Measurements from ENCODE around the gene PAM. TPM values are rescaled to one million over a fixed set of nuclear protein-coding genes. Genes with fewer than 3 reads are reported as not detected.
A peak's percentile ranks its signal among the peaks of the same experiment; 100 is the strongest.

PAM gene
- 104 TPM for polyA plus RNA-seq (ENCODE audit: insufficient read length)

GRCh38 chr5:102754767-102755431 is at the start of gene PAM:
Gene PAM, plus strand, starts transcription at chr5:102755305. Its CDS starts 110,891 bp downstream, at chr5:102866196.
- peak; percentile 76 for DNase-seq

- no peak for DNase-seq
Observed at GRCh38 chr5:102711525-102712385, 43.4 kb upstream of the PAM start.

- DNase-seq, result no peak
Observed at GRCh38 chr5:102713278-102713677, 41.8 kb upstream of the PAM start.

GRCh38 chr5:102713682-102714231 is 41.3 kb upstream of the PAM start:
- no peak for DNase-seq

GRCh38 chr5:102715082-102715807 is 39.9 kb upstream of the PAM start:
- no peak for DNase-seq

GRCh38 chr5:102716017-102716416 is 39.1 kb upstream of the PAM start:
- no peak for DNase-seq

GRCh38 chr5:102718819-102719218 is 36.3 kb upstream of the PAM start:
- DNase-seq, result no peak

GRCh38 chr5:102719886-102720285 is 35.2 kb upstream of the PAM start:
- no peak for DNase-seq

- no peak for DNase-seq
Observed at GRCh38 chr5:102720969-102721368, 34.1 kb upstream of the PAM start.

GRCh38 chr5:102722931-102723330 is 32.2 kb upstream of the PAM start:
- no peak for DNase-seq

GRCh38 chr5:102731693-102732092 is 23.4 kb upstream of the PAM start:
- DNase-seq, result no peak

- DNase-seq, result no peak
Observed at GRCh38 chr5:102733534-102733933, 21.6 kb upstream of the PAM start.

- no peak for DNase-seq
Observed at GRCh38 chr5:102737161-102737560, 17.9 kb upstream of the PAM start.

GRCh38 chr5:102737805-102738469 is 17.2 kb upstream of the PAM start:
- DNase-seq, result no peak

GRCh38 chr5:102740515-102740914 is 14.6 kb upstream of the PAM start:
- no peak for DNase-seq

- DNase-seq, result no peak
Observed at GRCh38 chr5:102742215-102742614, 12.9 kb upstream of the PAM start.

- DNase-seq, result no peak
Observed at GRCh38 chr5:102743900-102744299, 11.2 kb upstream of the PAM start.

- DNase-seq, result no peak
Observed at GRCh38 chr5:102747386-102748166, 7.5 kb upstream of the PAM start.

GRCh38 chr5:102749416-102750030 is 5.6 kb upstream of the PAM start:
- DNase-seq, result no peak

GRCh38 chr5:102750151-102750834 is 4.8 kb upstream of the PAM start:
- DNase-seq, result no peak
